HG03439 (cell line): ENCODE results near the gene DNAAF1.

Experiments used
- ATAC-seq: cut with Tn5 transposase; IDR thresholded peaks from one replicate; pipeline ENCODE4 v1.9.1; 2021; ENCODE audit warnings: mild to moderate bottlenecking, moderate library complexity; ENCODE audit not compliant: unreplicated experiment

Gene DNAAF1

GRCh38 chr16:84159007-84159406, 13.9 kb downstream of the DNAAF1 start:
- no peak for ATAC-seq

DNA sequence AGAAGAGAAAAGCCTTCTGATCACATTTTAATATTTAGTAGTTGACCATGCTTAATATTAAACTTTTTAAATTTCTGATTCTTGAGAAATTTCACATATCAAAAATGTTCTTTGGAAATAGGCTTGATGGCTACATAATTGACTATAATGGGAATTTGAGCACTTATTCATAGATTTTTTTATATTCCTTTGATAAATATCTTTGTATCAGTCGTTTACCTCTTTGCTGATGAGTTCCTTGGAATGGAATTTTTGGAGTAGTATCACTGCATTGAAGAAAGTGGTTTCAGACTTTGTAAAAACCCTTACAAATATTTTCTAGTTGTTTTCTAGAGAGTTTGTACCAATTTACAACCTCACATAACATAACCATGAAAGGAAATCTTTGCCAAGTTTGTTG, 14.7 kb downstream of the DNAAF1 start:
- no peak for ATAC-seq

DNA sequence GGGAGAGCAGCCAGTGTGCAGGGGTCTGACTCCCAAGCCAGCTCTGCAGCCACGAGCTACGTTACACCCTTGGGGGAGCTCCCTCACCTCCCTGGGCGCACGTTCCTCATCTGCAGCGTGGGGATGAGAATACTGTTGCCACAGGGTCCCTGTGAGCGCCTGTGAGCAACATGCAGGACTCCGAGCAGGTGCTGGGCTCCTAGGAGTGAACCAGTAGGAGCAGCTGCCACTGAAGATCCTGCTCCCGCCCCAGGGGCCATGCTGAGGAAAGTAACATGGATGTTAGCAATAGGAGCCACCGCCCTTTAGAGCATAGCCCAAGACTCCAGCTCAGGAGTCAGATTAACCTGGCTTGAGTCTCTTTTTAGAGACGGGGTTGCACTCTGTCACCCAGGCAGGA, 15.9 kb downstream of the DNAAF1 start:
- ATAC-seq = no peak

DNA sequence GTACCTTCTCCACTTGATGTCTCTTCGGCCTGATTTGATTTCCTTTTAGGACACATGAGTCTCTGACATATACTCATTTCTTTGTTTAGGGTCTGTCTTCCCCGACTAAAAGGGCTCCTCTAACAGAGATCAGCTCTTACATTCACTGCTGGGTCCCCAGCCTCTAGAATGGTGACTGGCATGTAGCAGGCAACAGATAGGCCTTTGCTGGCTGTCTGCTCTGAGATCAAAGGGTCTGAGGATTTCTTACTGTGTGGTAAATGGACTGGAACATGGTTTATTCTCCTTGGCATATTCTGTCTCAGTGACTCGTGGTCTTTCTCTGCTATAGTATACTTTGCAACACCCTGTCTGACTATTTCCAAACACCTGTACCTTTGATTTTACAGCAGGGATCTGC, 16.7 kb downstream of the DNAAF1 start:
- no peak for ATAC-seq

DNA sequence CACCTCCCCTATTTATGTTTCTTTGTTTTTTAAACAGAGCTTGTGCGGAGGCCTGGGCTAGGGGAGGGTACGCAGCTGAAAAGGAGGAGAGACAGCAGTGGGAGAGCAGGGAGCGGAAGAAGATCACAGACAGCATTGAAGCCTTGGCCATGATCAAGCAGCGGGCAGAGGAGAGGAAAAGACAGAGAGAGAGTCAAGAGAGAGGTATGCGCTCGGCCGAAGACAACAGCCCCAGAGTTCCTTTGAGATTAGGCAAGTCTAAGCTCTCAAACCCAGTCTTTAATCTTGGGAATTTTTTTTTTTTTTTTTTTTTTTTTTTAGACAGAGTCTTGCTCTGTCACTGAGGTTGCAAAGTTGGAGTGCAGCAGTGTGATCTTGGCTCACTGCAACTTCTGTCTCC, 20.6 kb downstream of the DNAAF1 start:
- ATAC-seq = no peak

GRCh38 chr16:84166796-84167695, 21.9 kb downstream of the DNAAF1 start:
- ATAC-seq = no peak

GRCh38 chr16:84169765-84170310, 24.7 kb downstream of the DNAAF1 start:
- no peak for ATAC-seq

DNA sequence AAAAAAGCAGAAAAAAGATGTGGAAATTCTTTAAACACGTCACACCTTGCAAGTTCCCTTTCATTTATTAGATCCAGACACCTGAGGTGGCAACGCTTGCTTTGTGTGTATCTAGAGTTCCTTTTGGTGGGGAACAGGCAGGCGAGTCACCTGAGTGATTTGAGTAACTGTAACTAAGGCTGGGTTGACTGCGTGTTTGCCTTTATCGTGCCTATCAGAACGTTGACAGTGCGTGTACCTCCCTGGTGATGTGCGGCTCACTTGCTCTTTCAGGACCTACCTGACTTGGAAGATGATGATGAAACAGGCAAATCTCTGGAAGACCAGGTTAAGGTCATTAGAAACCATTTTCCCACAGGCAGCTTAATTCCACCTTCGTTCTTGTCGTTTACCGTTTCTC, 29.3 kb downstream of the DNAAF1 start:
- ATAC-seq = no peak

DNA sequence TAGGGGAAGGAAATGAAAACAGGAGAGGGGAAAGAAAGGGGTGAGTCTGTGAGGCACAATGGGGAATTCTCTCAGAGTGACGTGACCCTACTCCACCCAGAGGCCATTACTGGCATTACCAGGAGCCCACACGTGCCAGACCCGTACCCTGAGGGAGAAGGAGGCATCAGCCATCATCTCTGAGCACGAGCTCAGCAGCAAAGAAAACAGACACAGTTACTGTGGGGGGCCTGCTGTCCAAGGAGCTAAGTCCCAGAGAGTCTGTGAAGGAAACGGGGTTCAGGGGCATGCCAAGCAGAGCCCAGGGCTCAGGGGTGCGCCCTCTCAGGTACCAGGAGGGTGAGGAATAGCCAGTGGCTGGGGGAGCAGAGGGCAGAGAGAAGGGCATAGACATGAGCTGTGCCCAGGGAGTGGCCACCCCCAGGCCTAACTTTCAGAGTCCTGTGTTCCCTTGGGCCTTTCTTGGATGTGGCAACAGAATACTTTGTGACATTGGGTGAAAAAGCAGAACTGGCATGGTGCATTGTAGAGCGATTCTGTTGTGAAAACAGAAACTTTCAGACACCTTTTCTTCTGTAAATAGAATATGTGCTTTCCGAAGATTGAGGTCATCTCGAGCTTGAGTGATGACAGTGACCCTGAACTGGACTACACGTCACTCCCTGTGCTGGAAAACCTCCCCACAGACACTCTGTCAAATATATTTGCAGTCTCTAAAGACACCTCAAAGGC, 30.4 kb downstream of the DNAAF1 start:
- ATAC-seq = peak; percentile 71

- no peak for ATAC-seq
Observed at GRCh38 chr16:84176192-84177053, 31.3 kb downstream of the DNAAF1 start.

GRCh38 chr16:84177741-84178073, 32.6 kb downstream of the DNAAF1 start:
- ATAC-seq = no peak

DNA sequence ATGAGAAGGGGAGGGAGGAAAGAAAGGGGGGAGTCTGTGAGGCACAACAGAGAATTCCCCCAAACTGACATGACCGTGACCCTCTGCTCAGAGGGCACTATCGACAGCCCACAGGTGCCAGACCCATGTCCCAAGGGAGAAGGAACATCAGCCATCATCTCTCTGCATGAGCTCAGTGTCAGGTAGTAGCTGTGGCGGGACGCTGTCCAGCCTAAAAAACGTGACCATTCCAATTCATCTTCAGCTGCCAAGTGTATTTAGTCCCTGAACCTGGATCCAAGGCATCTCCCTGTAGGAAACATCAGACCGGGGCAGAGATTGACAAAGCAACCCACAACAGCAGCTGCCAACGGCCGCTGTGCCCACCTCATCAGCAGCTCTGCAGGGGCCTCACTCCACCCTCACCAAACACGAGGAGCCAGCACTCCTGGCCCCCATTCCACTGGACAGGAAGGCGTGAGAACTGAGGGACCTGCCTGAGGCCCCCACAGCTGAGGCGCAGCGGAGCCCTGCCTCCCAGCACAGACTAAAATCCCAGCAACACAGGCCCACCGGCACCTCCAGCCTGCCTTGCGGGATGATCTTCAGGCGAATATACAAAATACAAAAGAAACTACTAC, 33.1 kb downstream of the DNAAF1 start:
- ATAC-seq = no peak

GRCh38 chr16:84178892-84179611, 33.9 kb downstream of the DNAAF1 start:
- ATAC-seq = no peak

GRCh38 chr16:84179612-84180320, 34.7 kb downstream of the DNAAF1 start:
- no peak for ATAC-seq

DNA sequence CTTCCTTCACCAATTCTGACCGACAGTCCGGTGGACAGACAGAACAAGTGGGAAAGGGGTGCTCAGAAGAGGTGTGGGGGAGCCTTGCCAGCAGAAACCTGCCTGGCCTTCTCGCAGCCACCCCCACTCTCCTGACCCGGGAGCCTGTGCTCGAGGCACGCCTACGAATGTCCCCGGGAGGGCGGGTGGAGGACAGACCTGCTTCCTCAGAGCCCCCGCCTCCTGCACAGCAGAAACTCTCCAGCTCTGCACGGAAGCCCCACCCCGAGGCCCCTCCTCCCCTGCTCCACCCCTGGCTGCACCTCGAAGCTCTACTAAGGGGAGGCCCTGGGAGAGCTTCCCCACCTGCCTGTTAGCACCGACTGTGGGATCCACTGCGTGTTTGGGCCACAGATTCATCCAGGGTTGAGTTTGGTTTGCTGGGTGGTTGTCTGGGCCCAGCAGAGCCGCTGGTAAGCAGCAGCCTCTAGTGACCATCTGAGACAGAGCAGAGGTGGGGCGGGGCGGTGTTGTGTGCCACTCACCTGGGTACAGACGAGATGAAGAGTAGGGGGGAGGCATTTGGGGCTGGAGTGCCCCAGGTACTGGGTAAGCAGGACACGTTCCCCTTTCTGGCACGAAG, 35.5 kb downstream of the DNAAF1 start:
- ATAC-seq = no peak

GRCh38 chr16:84181144-84181915, 36.2 kb downstream of the DNAAF1 start:
- ATAC-seq = no peak

GRCh38 chr16:84182104-84182503, 37.0 kb downstream of the DNAAF1 start:
- no peak for ATAC-seq
